Measurements from ENCODE around the gene HOOK2. TPM values are rescaled to one million over a fixed set of nuclear protein-coding genes. Genes with fewer than 3 reads are reported as not detected.
A peak's percentile ranks its signal among the peaks of the same experiment; 100 is the strongest.

The HOOK2 gene
- polyA plus RNA-seq, 3 donors = 0.55 to 28.6 (median 1.1) TPM

DNA sequence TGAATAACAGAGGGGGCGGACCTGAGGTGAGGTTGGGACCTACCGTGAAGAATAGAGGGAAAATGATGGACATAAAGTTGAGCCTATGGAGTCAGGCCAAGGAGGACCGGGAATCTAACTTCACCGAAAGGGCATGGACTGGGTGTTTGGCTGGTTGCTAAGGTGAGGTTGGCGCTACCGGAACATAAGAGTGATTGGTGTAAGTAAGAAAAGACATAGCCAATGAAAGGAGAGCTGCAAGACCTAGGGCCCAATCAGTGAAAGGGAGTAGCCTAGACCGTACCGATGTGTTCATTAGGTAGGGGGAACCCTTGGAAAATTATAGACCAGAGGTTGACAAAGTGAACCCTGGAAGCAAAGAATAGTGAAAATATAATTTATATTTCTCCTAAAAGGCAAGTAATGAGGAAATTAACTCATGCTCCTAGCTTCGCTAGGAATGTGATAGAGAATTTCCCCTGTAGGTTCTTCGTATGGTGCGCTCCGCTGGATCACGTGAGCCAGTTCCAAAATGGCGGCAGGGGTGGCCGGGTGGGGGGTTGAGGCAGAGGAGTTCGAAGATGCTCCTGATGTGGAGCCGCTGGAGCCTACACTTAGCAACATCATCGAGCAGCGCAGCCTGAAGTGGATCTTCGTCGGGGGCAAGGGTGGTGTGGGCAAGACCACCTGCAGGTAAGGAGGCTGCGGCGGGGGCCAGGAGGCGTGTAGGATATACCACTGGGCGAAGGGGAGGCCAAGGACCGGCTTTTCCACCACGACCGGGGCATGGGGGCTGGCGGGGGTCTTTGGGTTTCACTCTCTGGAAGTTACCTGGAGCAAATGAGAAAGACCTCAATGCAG is 38.1 kb downstream of the HOOK2 start, which contains the start of gene GET3:
TSS of gene GET3 (plus strand) at position 503 of the 840 bp plus-strand sequence. CDS start at position 512, 9 bp downstream.
- H3K27me3 ChIP-seq (ENCODE audit: control insufficient read depth in 2 of 2, insufficient read depth in 2 of 2, low read length in 2 of 2) = no peaks in the 10 kb centered on the region
- peaks cover 53% of the 10 kb centered on the region for H3K79me2 ChIP-seq (ENCODE audit: insufficient read depth, low read length)
- no peaks in the 10 kb centered on the region for H3K9me3 ChIP-seq (replicated peaks in 1 of 2; ENCODE audit: control insufficient read depth in 1 of 2, insufficient read depth in 1 of 2, low read length in 2 of 2)
- Mint-ChIP-seq H3K36me3 (peaks cover 19 to 37% of the 10 kb centered on the region in 2 donors), H3K4me1 (peaks cover 39% of the 10 kb centered on the region), H3K4me3 (peak within 1 kb of the TSS; percentile 99), H3K9me3 (no peaks in the 10 kb centered on the region), H3K27me3 (ENCODE audit: low read depth in 3 of 3) (peaks cover 0 to 2% (median 2%) of the 10 kb centered on the region in 3 donors), H3K27ac (peak within 1 kb of the TSS; percentile 92 to 98 (median 96))
- H3K36me3 ChIP-seq (replicated peaks in 1 of 2; ENCODE audit: control insufficient read depth in 1 of 2, insufficient read depth in 2 of 2, low read length in 2 of 2) = peaks cover 4 to 21% of the 10 kb centered on the region in 2 donors
- H3K9ac ChIP-seq (ENCODE audit: insufficient read depth, low read length, poor library complexity, severe bottlenecking) = peak within 1 kb of the TSS; percentile 74
- H3K27ac ChIP-seq (ENCODE audit: low read depth in 1 of 2, low read length in 2 of 2) = peak within 1 kb of the TSS; percentile 46 to 93
- H3K4me1 ChIP-seq (ENCODE audit: control insufficient read depth in 1 of 2, insufficient read depth in 2 of 2, low read length in 2 of 2) = peaks cover 42 to 47% of the 10 kb centered on the region in 2 donors
- TF ChIP-seq CTCF (IDR thresholded peaks at IDR 0.05) = no peak
- peak within 1 kb of the TSS; percentile 66 to 97 (median 81) for H3K4me3 ChIP-seq (replicated peaks in 1 of 3; ENCODE audit: low read depth in 2 of 3, low read length in 3 of 3)
- peaks cover 18% of the 10 kb centered on the region for H4K20me1 ChIP-seq (ENCODE audit: insufficient read depth, low read length)
- peak; percentile 86 to 93 (median 93) for DNase-seq
- peak within 1 kb of the TSS; percentile 92 for H3K4me2 ChIP-seq (replicated peaks; ENCODE audit: extremely low read depth, low read length, poor library complexity, severe bottlenecking)
- intact Hi-C loops (cut with micrococcal nuclease) = loop anchor here in 1 of 2 donors (2.0 to 5.0 kb wide), 2 partner anchors 14 to 55 kb away; partner anchors contain the start of genes DHPS and TNPO2
- H2AFZ ChIP-seq (ENCODE audit: insufficient read depth, low read depth, low read length, poor library complexity, severe bottlenecking) = peak within 1 kb of the TSS; percentile 85
- 0% methylated on average over 25 of the region's 29 CpGs for WGBS (ENCODE audit: insufficient coverage)

DNA sequence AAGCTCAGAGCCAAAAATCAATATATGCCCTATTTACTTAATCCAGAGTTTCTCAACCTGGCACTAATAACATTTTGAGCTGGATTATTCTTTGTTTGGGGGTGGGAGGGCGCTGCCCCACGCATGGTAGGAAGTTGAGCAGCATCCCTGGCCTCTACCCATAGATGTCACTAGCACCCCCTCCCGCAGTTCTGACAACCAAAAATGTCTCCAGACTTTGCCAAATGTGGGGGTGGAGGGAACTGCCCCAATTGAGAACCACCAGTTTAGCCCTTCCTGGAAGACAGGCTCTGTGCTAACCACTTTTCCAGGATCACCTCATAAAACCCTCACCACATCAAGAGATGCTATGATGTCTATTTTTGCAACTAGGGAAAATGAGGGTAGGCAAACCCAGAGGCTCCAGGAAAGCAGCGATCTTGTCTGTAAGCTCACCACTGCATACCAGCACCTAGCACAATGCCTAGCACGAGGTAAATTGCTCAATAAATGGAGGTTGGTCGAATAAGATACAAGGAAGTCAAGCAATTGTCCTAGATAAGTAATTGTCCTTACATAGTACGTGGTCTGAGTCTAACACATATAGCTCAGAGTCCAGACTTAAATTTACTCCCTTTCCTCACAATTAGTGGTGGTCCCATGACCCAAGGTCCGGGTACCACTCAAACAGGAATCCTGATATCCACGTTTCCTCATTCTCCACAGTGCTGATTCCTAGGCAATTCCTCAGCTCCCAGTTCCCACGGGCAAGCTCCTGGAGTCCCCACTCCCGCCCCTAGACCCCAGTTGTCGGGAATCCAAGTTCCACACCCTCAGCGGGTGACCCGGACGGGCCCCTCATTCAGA is 41.8 kb downstream of the HOOK2 start:
- peaks cover 22 to 41% of the 10 kb centered on the region in 2 donors for H3K36me3 Mint-ChIP-seq
- Histone ChIP-seq H3K79me2 (ENCODE audit: insufficient read depth, low read length) (peaks cover 69% of the 10 kb centered on the region), H3K27me3 (ENCODE audit: control insufficient read depth in 2 of 2, insufficient read depth in 2 of 2, low read length in 2 of 2) (no peaks in the 10 kb centered on the region), H3K9me3 (replicated peaks in 1 of 2; ENCODE audit: control insufficient read depth in 1 of 2, insufficient read depth in 1 of 2, low read length in 2 of 2) (no peaks in the 10 kb centered on the region), H3K4me1 (ENCODE audit: control insufficient read depth in 1 of 2, insufficient read depth in 2 of 2, low read length in 2 of 2) (peaks cover 50 to 67% of the 10 kb centered on the region in 2 donors), H3K4me3 (replicated peaks in 1 of 3; ENCODE audit: low read depth in 2 of 3, low read length in 3 of 3) (peak overlapping the region; percentile 80 to 96 (median 88)), H4K20me1 (ENCODE audit: insufficient read depth, low read length) (peaks cover 54% of the 10 kb centered on the region), H3K36me3 (replicated peaks in 1 of 2; ENCODE audit: control insufficient read depth in 1 of 2, insufficient read depth in 2 of 2, low read length in 2 of 2) (peaks cover 23 to 34% of the 10 kb centered on the region in 2 donors), H3K9ac (ENCODE audit: insufficient read depth, low read length, poor library complexity, severe bottlenecking) (peak overlapping the region; percentile 96), H3K27ac (ENCODE audit: low read depth in 1 of 2, low read length in 2 of 2) (peak overlapping the region; percentile 66 to 88), H3K4me2 (replicated peaks; ENCODE audit: extremely low read depth, low read length, poor library complexity, severe bottlenecking) (peak overlapping the region; percentile 98), H2AFZ (ENCODE audit: insufficient read depth, low read depth, low read length, poor library complexity, severe bottlenecking) (peak overlapping the region; percentile 83)
- peak; percentile 30 for TF ChIP-seq CTCF (IDR thresholded peaks at IDR 0.05)
- intact Hi-C loops (cut with micrococcal nuclease) = no loop called here
- H3K27ac Mint-ChIP-seq = peak overlapping the region; percentile 88 to 98 (median 95)
- peaks cover 0 to 4% (median 2%) of the 10 kb centered on the region in 3 donors for H3K27me3 Mint-ChIP-seq (ENCODE audit: low read depth in 3 of 3)
- 0% methylated on average over 9 of the region's 15 CpGs for WGBS (ENCODE audit: insufficient coverage)
- peaks cover 56% of the 10 kb centered on the region for H3K4me1 Mint-ChIP-seq
- H3K9me3 Mint-ChIP-seq = no peaks in the 10 kb centered on the region
- H3K4me3 Mint-ChIP-seq = peak overlapping the region; percentile 88 to 93
- DNase-seq = peak in 2 of 3 donors; percentile 8 to 39

Data from CD14-positive monocyte (primary cell).